ENCODE results near the gene SNCA.

- TF ChIP-seq CEBPB (IDR thresholded peaks at IDR 0.05): no peak
- no peak for TF ChIP-seq TAF1 (IDR thresholded peaks at IDR 0.05; ENCODE audit: low read depth)
- no peak for TF ChIP-seq RAD21 (IDR thresholded peaks at IDR 0.05; ENCODE audit: low read depth)
- TF ChIP-seq, protein P1, sequence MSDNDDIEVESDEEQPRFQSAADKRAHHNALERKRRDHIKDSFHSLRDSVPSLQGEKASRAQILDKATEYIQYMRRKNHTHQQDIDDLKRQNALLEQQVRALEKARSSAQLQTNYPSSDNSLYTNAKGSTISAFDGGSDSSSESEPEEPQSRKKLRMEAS (IDR thresholded peaks at IDR 0.05): no peak
- TF ChIP-seq TEAD4 (IDR thresholded peaks at IDR 0.05): no peak
- TF ChIP-seq NFIC (IDR thresholded peaks at IDR 0.05): no peak
- TF ChIP-seq YY1 (IDR thresholded peaks at IDR 0.05; ENCODE audit: low read depth): no peak
- TF ChIP-seq EP300 (IDR thresholded peaks at IDR 0.05; ENCODE audit: borderline replicate concordance): no peak
- no peak for TF ChIP-seq CREB1 (IDR thresholded peaks at IDR 0.05; ENCODE audit: low read depth)
- TF ChIP-seq TCF12 (IDR thresholded peaks at IDR 0.05; ENCODE audit: low read depth): no peak
- no peak for TF ChIP-seq FOXM1 (IDR thresholded peaks at IDR 0.05; ENCODE audit: borderline replicate concordance, low read depth)
- TF ChIP-seq EGR1 (IDR thresholded peaks at IDR 0.05): no peak
- no peak for TF ChIP-seq USF1 (IDR thresholded peaks at IDR 0.05)
These were observed 39.6 kb upstream of the SNCA start for GRCh38 chr4:89876548-89876947.
